ENCODE measurements around the gene AP2A1. TPM values are rescaled to one million over a fixed set of nuclear protein-coding genes. Genes with fewer than 3 reads are reported as not detected.
A peak's percentile ranks its signal among the peaks of the same experiment; 100 is the strongest.

The AP2A1 gene
- total RNA-seq, 1 experiment from 2014 or later, result 72.1 TPM

DNA sequence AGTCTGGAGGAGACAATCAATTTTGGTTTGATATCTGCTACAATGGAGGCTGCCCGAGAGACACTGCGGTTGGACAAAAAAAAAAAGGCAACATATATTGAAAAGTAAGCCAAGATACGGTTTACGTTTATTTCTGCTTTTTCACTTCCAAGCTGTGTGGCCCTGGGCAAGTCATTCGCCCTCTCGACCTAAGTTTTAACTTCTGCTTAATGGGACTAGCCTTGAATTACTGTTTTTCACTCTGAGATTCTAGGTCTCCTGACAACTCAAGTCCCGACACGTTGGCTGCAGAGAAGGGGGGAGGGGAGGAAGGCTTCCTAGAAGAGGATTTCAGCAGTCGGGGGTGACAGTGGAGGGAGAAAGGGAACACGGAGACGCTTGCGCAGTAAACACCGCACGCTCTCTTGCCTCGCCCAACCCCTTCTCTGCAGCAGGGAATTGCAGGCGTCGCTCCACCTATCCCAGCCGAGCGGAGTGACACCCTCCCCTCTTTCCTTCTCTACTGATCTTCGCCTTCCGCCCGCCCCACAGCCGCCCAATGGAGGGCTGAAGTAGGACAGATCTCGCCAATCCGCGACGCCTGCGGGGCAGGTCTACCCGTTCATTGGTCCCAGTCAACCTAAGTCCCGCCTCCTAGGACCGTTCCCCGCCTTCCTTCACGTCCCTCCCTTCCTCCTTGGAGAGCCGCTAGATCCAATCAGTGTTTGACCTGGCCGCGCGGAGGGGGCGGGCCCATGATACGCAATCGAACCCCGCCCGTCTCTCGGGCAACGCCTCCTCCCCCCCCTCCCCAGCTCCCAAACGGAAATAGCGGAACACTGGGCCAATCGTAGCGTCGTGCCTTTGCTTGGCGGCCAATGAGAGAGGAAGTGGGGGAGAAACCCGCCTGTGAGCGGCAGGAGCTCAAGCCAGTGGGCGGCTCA, 533 bp upstream of the AP2A1 start:
- POLR2A ChIA-PET, result interaction anchor here (0.5 kb wide), 1 partner anchor 344 kb away, joined by 3 read pairs; no protein-coding TSS in a partner anchor
- peak overlapping the region; percentile 40 to 57 for H3K4me3 ChIP-seq (ENCODE audit: low read depth in 2 of 2, low read length in 2 of 2)
- CTCF ChIA-PET, result no interaction called here
- H3K27ac ChIP-seq (ENCODE audit: low read length), result peak overlapping the region; percentile 98
- DNase-seq (ENCODE audit: low read depth, low spot score) (peak; percentile 96), ATAC-seq (peak; percentile 96)
- H3K9me3 ChIP-seq (ENCODE audit: control insufficient read depth, insufficient read depth, low read depth, low read length), result no peaks in the 10 kb centered on the region
- H3K4me1 ChIP-seq (ENCODE audit: control insufficient read depth, insufficient read depth, low read length), result peaks cover 14% of the 10 kb centered on the region
- TF ChIP-seq, protein P1, sequence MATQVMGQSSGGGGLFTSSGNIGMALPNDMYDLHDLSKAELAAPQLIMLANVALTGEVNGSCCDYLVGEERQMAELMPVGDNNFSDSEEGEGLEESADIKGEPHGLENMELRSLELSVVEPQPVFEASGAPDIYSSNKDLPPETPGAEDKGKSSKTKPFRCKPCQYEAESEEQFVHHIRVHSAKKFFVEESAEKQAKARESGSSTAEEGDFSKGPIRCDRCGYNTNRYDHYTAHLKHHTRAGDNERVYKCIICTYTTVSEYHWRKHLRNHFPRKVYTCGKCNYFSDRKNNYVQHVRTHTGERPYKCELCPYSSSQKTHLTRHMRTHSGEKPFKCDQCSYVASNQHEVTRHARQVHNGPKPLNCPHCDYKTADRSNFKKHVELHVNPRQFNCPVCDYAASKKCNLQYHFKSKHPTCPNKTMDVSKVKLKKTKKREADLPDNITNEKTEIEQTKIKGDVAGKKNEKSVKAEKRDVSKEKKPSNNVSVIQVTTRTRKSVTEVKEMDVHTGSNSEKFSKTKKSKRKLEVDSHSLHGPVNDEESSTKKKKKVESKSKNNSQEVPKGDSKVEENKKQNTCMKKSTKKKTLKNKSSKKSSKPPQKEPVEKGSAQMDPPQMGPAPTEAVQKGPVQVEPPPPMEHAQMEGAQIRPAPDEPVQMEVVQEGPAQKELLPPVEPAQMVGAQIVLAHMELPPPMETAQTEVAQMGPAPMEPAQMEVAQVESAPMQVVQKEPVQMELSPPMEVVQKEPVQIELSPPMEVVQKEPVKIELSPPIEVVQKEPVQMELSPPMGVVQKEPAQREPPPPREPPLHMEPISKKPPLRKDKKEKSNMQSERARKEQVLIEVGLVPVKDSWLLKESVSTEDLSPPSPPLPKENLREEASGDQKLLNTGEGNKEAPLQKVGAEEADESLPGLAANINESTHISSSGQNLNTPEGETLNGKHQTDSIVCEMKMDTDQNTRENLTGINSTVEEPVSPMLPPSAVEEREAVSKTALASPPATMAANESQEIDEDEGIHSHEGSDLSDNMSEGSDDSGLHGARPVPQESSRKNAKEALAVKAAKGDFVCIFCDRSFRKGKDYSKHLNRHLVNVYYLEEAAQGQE (IDR thresholded peaks at IDR 0.05; ENCODE audit: insufficient read depth in 1 of 2, low read depth in 2 of 2, low read length in 1 of 2), result no peak
- TF ChIP-seq TCF7L2 (IDR thresholded peaks at IDR 0.05; ENCODE audit: low read depth, low read length) (peak; percentile 58), POLR2AphosphoS5 (IDR thresholded peaks at IDR 0.05; ENCODE audit: low read depth, low read length) (no peak; the same call in 1 of the 2 replicates)
- in situ Hi-C loops (cut with HindIII; ENCODE audit: low pct_unique_long_range_greater_than_20kb, low sequenced_read_pairs), result no loop called here
- no peaks in the 10 kb centered on the region for H3K27me3 ChIP-seq (ENCODE audit: control insufficient read depth, insufficient read depth, low read length)
- intact Hi-C loops (cut with micrococcal nuclease; ENCODE audit: unreplicated experiment), result no loop called here
- no TSS peak for BruUV-seq (replicated peaks)
- H3K36me3 ChIP-seq (ENCODE audit: control insufficient read depth, insufficient read depth, low read length), result peaks cover 6% of the 10 kb centered on the region; the same call in 1 of the 2 replicates

DNA sequence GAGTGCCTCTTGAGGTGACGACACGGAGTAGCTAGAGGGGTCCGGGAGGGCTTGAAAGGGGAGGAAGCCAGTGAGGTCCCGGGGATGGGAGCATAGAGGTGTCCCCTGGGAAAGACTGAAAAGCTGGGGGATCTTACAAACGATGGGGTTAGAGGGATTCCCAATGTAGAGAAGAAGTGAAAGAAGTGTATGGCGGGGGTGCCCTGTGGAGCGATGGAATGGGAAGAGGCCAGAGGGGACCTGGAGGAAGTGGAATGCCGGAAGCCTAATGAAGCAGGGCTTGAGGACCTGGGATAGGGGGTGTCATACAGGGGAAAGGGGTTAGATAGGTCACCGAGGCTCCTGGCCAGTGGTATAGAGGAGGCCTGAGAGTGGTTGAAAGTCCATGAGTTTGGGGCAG, 580 bp downstream of the AP2A1 start:
- DNase-seq (ENCODE audit: low read depth, low spot score) (no peak), ATAC-seq (no peak)
- peak overlapping the region; percentile 63 to 89 for H3K4me3 ChIP-seq (ENCODE audit: low read depth in 2 of 2, low read length in 2 of 2)
- no TSS peak for BruUV-seq (replicated peaks)
- H3K36me3 ChIP-seq (ENCODE audit: control insufficient read depth, insufficient read depth, low read length), result peaks cover 6% of the 10 kb centered on the region; the same call in 1 of the 2 replicates
- H3K27me3 ChIP-seq (ENCODE audit: control insufficient read depth, insufficient read depth, low read length), result no peaks in the 10 kb centered on the region
- ChIA-PET CTCF (no interaction called here), POLR2A (interaction anchor here (0.6 kb wide), 1 partner anchor 130 kb away, joined by 7 read pairs; no protein-coding TSS in a partner anchor)
- in situ Hi-C loops (cut with HindIII; ENCODE audit: low pct_unique_long_range_greater_than_20kb, low sequenced_read_pairs) (no loop called here), intact Hi-C loops (cut with micrococcal nuclease; ENCODE audit: unreplicated experiment) (no loop called here)
- H3K4me1 ChIP-seq (ENCODE audit: control insufficient read depth, insufficient read depth, low read length), result peaks cover 14% of the 10 kb centered on the region
- H3K9me3 ChIP-seq (ENCODE audit: control insufficient read depth, insufficient read depth, low read depth, low read length), result no peaks in the 10 kb centered on the region
- TF ChIP-seq POLR2AphosphoS5 (IDR thresholded peaks at IDR 0.05; ENCODE audit: low read depth, low read length) (no peak), TCF7L2 (IDR thresholded peaks at IDR 0.05; ENCODE audit: low read depth, low read length) (no peak), SIN3A (IDR thresholded peaks at IDR 0.05; ENCODE audit: borderline replicate concordance, insufficient read depth, low read depth, low read length) (no peak)
- TF ChIP-seq, protein P2, sequence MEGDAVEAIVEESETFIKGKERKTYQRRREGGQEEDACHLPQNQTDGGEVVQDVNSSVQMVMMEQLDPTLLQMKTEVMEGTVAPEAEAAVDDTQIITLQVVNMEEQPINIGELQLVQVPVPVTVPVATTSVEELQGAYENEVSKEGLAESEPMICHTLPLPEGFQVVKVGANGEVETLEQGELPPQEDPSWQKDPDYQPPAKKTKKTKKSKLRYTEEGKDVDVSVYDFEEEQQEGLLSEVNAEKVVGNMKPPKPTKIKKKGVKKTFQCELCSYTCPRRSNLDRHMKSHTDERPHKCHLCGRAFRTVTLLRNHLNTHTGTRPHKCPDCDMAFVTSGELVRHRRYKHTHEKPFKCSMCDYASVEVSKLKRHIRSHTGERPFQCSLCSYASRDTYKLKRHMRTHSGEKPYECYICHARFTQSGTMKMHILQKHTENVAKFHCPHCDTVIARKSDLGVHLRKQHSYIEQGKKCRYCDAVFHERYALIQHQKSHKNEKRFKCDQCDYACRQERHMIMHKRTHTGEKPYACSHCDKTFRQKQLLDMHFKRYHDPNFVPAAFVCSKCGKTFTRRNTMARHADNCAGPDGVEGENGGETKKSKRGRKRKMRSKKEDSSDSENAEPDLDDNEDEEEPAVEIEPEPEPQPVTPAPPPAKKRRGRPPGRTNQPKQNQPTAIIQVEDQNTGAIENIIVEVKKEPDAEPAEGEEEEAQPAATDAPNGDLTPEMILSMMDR (IDR thresholded peaks at IDR 0.05), result no peak
- TF ChIP-seq, protein P1 (IDR thresholded peaks at IDR 0.05; ENCODE audit: insufficient read depth in 1 of 2, low read depth in 2 of 2, low read length in 1 of 2), result no peak
- peak overlapping the region; percentile 85 for H3K27ac ChIP-seq (ENCODE audit: low read length)

All from Panc1 (cell line).